ENCODE results near the gene AP1S3.

The AP1S3 gene

DNA sequence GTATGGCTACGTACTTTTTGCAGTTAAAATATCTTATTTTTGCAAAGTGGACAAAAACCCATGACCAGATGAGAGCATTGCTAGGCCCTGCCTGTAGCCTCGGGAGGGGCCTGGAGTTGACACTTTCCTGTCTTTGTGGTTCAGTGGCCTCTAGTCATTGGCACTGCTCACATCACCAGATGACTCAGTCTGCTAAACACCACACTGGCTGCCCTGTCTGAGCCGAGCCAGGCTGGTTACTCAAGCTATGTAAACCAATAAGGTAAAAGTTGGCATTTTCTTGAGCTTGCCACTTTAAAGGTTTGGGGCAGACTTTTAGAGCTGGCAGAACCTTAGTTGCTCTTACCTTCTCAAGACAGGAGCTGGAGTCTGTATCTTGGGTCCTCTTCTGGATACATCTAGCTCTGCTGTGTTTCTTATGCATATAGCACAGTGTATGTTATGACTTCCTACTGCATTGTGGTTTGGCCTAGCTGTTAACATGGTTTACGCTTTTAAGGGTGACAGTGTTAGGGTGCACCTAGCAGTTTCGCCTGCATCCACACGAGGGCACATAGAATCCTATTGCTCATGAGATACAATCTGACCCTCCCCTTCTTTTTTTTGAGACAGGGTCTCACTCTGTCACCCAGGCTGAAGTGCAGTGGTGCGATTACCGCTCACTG lies 76.4 kb downstream of the AP1S3 start:
- DNase-seq (ENCODE audit: low read depth in 2 of 2): peak; percentile 26 to 56

DNA sequence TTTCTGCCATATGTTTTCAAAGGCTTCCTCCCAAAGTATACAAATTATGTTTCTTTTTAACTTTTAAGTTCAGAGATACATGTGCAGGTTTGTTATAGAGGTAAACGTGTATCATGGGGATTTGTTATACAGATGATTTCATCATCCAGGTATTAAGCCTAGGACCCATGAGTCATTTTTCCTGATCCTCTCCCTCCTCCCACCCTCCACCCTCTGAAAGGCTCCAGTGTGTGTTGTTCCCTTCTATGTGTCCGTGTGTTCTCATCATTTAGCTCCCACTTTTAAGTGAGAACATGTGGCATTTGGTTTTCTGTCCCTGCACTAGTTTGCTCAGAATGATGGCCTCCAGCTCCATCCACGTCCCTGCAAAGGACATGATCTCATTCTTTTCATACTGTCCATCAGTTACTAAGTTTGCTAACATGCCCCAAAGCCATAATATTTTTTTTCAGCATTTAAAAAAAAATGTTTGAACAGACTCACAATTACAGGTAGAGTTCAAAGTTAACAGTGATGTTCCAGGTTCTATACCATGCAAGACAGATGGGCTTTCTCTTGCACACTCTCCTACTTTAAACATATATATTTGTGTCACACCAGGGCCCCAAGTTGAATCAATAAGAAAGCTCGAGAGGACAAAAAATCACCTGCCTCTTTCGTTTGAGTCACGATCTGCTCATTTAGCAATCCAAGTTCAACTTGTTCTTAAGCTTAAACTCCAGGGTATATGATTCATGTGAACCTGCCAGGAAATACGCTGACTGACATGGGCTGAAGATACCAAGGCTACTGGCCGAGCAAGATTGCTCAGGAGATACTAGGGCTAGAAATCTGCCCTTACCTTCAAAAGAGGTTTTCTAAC lies 77.6 kb downstream of the AP1S3 start:
- no peak for DNase-seq (ENCODE audit: low read depth in 2 of 2)

DNA sequence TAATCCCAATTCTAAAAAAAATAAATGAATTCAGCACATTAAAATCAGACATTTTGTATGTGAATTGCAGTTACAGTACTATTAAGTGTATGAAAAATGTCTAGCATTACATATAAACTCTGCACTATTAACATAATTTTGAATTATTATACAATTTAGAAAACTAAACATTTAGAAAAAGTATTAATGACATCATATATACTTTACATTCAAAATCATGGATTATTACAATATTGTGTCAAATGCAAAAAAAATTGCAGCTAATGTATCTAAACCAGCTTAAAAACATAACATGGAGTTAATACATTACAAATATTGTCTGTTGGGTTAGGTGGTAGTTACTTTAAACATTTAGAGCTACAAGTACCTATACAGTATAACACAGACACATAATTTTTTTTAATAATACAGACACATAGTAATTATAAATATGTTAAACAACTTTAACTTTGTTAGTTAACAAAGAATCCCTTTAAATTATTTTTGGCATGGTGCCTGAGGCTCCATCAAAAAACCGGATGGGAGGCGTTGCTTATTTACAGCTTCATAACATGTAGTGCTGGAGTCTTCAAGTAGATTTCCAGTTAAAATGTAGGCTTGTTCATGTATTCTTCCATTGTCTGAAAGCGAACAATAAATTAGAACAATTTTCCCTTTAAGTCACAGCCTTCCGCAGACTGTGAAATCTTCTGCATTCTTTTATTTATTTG lies 79.1 kb downstream of the AP1S3 start:
- no peak for DNase-seq (ENCODE audit: low read depth in 2 of 2)

DNA sequence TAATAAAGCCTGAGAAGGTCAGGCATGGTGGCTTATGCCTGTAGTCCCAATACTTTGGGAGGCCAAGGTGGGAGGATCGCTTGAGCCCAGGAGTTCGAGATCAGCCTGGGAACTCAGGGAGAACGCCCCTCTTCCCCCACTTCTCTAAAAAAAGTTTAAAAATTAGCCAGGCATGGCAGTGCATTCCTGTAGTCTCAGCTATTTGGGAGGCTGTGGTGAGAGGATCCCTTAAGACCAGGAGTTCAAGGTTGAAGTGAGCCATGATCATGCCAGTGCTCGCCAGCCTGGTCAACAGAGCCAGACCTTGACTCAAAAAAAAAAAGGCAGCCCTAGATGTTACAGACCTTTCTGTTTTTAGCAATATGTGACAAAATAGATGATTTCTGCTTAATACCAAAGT lies 83.4 kb downstream of the AP1S3 start:
- DNase-seq (ENCODE audit: low read depth in 2 of 2): no peak

DNA sequence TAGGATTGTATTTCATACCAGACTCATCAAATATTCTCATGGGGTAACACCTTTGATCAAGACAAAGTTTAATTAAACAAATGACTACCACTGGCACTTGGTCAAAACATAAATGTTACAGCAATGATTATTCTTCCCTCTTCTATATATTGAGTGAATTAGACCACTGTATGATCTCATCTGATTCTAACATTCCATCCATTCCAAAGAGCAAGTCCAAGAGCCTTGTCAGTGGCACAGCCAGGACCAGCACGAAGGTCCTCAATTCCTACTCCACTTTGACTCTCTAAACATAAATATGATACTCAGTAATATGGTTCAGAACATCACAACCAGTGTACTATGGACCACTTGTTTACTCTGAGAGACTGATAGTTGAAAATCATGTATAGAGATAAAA lies 86.4 kb downstream of the AP1S3 start:
- DNase-seq (ENCODE audit: low read depth in 2 of 2): no peak

DNA sequence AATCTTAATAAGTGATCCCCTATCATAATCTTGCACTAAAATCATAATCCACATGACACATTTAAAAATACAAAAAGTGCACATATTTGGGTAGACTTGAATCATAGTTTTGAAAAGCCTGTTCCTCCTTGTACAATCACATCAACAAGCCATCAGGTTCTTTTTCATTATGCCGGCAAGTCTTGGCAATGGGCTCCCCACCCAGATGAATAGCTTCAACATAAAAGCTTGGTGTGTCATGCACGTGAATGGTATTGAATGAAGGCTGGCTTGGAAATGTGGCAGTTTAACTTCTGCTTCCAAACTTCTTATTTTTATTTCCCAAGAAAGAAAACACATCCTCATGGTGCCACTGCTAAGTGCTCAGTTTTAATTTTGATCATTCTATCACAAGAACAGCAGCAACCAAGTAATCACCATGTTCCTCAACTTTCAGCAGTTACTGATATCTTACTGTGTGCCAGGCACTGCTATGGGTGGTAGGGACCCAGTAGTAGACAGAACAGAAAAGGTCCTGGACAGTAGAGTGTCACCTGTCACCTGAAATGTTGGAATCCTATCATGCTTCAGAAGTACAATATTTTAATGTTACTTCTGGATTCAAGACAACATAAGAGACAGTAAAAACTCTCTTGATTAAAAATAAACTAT lies 89.9 kb downstream of the AP1S3 start:
- DNase-seq (ENCODE audit: low read depth in 2 of 2): no peak

DNA sequence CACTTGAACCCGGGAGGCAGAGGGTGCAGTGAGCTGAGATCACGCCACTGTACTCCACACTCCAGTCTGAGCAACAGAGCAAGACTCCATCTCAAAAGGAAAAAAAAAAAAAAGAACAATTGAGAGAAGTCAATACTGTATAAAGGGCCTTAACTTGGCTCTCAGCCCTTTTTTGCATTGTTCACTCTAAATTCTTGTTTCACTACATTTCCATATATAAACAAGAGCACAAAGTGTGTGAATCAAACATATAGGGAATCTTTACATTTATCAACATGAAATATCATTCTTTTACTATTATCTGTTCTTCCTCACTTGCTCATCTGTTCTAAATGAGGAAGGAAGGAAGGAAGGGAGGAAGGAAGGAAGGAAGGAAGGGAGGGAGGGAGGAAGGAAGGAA lies 90.8 kb downstream of the AP1S3 start:
- DNase-seq (ENCODE audit: low read depth in 2 of 2): no peak

DNA sequence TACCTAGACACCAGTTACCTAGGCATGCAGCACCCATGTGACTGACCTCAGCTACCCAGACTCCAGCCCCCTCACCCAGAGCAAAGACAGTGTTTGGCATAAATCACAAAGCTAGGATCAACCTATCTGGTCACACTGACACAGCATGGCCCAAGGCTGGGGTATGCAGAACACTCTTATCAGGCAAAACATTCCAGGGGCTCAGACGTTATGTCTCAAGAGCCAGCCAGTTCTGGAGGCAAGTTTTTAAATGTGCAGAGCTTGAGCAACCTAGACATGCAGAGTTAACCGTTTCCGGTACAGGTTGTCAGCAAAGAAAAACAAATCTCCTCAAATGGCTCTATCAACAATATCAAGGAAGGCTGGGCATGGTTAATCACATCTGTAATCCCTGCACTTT lies 92.8 kb downstream of the AP1S3 start:
- DNase-seq (ENCODE audit: low read depth in 2 of 2): no peak

DNA sequence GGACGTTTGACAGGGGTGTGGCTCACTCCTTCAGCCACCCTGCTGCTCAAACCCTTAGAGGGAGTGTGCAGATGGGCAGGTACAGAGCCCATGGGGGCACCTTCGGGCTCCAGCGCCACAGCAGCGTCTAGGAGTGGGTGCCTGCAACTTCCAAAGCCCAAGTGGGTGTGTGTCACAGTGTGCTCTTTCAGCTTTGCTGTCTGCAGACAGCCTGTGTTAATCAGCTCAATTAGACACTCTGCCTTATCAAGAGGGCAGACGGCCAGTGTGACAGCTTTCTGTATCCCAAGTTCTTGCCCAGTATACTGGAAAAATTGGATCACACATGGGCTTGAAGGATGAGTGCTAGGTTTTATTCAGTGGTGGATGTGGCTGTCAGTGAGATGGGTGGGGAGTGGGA lies 96.7 kb downstream of the AP1S3 start:
- DNase-seq (ENCODE audit: low read depth in 2 of 2): no peak

DNA sequence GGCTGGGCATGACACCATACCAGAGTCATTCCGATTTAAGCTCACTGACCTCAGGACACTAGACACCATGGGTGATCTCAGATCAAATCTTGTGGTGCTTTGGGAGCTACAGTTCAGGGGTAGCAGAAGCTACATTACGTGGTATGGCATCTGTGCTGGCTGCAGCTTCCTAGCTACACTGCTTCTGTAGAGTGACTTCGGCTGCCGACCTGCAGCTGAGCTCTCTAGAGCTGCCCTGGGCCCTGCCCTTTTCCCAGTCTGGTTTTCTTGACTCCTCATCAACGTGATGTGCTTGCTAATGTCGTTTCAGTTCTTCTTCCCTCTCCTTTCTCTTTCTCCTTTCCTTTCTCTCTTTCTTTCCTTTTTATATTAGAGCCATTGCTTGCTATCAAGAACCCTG lies 100.2 kb downstream of the AP1S3 start:
- no peak for DNase-seq (ENCODE audit: low read depth in 2 of 2)

DNA sequence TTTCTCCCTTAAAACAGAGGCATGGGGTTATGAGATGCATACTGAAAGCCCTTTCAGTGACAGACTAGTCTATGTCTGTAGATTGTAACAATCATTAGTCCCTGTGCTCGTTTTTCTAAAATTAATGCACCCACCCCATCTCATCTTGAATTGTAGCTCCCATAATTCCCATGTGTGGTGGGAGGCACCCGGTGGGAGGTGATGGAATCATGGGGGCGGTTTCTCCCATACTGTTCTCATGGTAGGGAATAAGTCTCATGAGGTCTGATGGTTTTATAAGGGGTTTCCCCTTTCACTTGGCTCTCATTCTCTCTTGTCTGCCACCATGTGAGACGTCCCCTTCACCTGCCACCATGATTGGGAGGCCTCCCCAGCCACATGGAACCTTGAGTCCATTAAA lies 100.9 kb downstream of the AP1S3 start:
- DNase-seq (ENCODE audit: low read depth in 2 of 2): no peak

DNA sequence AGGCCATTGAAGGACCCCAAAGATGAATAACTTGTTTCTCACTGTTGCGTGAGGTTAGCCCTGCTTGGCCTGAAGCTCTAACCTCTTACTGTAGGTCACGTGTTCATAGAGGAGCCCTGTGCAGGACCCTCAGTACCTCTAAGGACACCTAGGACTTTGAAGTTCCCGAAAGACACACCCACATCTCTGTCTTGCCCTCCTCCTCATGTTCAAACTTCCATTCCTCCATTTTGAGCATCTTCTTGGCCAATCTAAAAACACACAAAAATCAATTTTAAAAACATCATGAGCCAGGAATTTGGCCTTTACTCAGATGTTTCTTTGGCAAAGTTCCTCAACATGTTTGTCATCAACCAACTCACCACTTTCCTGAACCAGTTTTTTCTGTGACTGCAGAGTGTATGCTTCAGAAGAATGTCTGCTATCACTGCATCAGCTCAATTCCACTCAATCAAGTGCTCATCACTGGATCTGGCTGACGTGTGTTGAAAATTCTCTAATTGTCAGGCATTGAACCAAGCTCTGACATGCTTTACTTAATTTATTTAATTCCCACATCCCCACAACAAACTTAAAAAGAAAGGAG lies 101.6 kb downstream of the AP1S3 start:
- DNase-seq (ENCODE audit: low read depth in 2 of 2): no peak

DNA sequence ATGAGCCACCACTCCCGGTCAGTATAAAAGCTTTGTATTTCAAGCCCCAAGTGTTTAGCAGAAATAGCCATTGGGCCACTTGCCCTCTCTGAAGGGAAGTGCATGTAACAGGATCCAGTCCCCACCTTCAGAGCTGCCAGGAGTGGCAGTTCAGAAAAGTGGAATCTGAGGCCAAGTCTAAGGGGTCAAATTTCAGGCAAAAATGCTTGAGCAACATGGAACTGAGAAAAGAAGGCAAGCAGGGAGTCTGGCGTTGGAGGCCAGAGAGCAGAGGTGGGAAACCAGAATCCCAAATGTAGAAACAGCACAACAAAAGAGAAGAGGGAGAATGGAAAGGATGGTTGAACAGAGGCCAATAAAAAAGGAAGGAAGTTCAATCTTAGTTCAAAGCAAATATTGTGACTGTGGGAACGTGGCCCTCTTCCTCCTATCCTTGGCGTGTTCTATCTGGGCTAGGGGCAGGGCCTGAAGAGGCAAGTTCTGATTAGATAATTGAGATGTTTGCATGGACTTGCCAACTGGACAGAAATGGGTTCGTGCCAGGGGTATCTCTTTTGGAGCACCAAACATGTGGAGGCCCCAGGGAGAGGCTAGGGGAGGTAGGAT lies 102.2 kb downstream of the AP1S3 start:
- DNase-seq (ENCODE audit: low read depth in 2 of 2): no peak

DNA sequence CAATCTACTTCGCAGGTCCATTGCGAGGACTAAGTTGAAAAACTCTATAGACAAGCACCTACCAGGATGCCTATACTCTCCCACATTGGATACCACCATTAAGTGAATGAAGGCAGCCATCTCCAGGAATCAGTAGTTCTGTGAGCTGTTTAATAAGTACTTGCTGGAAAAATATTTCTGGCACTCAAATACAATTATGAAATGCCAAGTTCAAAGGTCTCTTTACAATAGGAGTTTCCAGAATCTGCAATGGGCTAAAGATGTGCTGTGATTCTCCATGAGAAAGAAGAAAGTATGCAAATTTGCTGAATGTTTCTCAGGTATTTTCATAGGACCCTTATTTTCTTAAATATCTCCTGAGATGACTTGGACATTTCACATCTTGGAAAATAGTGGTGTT lies 103.0 kb downstream of the AP1S3 start:
- no peak for DNase-seq (ENCODE audit: low read depth in 2 of 2)

DNA sequence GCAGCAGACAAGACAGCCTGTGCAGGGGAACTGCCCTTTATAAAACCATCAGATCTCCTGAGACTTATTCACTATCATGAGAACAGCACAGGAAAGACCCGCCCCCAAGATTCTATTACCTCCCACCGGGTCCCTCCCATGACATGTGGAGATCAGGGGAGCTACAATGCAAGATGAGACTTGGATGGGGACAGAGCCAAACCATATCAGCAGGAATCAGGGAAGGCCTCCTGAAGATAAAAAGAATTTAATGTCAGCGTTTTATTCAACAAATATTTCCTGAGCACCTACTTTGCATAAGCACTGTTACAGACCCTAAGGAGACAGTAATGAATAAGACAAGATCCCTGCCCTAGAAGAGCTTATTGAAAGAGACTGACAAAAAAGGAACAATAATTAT lies 105.0 kb downstream of the AP1S3 start:
- no peak for DNase-seq (ENCODE audit: low read depth in 2 of 2)

DNA sequence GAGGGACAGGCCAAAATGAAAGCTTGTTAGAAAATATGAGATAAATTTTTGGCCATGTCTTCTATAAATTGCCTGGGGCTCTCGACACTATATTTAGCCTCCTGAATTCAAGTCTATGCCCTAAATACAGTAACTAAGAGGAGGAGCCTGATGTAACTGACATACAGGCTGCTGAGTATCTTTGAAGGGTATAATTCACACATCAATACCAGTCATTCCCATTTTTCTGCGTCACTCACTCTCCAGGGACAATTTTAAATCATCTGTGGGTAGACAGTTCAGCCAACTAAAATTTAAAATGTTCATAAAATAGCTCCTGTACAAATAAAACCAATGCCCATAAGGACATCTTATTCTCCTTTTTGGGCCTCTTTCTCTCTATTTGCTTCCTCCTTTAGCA lies 105.9 kb downstream of the AP1S3 start:
- no peak for DNase-seq (ENCODE audit: low read depth in 2 of 2)

DNA sequence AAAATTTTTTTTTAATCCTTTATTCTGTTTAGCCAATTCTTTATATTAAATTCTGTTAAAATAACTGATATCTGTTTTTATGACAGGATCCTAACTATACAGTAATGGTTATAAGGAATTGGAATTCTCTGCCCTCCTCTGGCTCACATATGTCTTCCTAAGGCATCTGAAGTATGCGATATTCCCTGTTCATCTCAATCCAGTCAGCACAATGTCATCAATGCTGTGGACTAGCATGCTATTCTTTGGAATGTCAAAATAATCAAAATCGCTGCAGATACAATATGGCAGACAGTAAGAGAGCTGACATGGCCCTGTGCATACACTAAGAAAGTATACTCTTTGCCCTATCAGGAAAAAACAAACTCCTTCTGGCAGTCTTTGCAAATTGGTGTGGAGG lies 107.6 kb downstream of the AP1S3 start:
- no peak for DNase-seq (ENCODE audit: low read depth in 2 of 2)

DNA sequence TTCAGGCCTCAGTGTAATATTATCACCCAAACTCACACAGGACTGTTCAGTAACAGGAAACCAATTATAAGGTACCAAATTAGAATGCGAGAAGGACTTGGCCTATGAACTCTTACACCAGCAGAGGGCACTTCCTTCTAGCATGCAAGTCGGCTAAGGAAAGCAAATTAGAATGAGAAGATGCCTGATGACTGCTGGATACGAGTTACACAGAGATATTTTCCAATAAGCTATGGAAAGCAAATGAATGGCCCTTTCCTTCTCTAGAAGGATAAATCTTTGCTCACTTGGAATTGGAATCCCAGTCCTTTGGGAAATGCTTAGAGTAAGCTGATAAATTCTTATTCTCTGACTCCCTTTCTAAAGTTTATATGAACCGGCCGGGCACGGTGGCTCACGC lies 109.8 kb downstream of the AP1S3 start:
- peak in 1 of 2 donors; percentile 9 for DNase-seq (ENCODE audit: low read depth in 2 of 2)

DNA sequence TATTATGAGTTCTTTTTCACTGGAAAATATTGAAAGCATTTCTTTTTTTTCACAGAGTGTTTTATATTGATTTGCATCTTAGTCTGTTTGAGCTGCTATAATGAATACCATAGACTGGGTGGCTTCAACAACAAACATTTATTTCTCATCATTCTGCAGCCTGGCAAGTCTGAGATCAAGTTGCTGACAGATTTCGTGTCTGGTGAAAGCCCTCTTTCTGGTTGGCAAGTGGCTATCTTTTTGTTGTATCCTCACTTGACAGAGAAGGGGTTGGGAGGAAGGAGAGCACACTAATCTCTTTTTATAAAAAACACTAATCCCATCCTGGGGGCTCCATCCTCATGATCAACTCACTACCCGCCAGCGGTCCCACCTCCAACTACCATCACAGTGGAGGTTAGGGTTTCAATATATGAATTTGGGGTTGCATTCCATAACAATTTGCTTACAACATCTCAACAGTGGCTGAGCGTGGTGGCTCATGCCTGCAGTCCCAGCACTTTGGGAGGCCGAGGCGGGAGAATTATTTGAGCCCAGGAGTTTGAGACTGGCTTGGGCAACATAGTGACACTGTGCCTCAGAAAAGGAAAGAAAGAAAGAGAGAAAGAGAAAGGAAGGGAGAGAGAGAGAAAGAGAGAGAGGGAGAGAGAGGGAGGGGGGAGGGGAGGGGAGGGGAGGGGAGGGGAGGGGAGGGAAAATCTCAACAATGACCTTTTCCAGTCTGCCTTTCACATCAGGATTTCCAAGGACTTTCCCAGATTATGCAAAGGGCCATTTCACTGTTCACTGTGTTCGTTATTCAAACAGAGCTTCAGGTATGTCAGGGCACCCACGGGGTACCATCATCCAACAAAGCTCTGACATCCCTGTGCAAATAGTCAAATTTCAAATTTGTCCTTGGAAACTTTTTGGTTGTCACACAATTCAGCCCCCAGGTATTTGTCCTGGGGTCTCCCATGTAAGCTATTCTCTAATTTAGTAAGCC lies 111.1 kb downstream of the AP1S3 start:
- no peak for DNase-seq (ENCODE audit: low read depth in 2 of 2)

DNA sequence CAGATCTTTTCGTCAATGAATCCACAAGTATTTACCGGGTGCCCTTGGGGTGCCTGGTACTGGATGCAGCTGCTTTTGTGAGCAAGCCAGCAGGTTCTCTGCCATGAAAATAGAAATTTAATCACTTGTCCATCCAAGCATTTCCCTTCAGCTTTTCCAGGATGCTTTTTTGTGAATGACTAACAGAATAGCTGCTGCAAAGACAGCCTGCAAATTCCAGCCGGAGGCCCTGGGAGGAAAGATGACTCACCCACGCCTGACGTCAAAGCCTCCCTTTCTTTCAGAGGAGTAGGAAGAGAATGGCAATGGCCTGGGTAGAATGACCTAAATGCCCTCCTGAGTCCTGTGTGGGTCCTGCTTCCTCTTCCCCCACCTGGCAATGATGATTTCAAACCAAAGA lies 111.9 kb downstream of the AP1S3 start:
- DNase-seq (ENCODE audit: low read depth in 2 of 2): no peak
